Left ventricle myocardium inferior (tissue), 1 donor: ENCODE data around the gene SLC44A1. TPM values are rescaled to one million over a fixed set of nuclear protein-coding genes. Genes with fewer than 3 reads are reported as not detected.
A peak's percentile ranks its signal among the peaks of the same experiment; 100 is the strongest.

ENCODE experiments used
- DNase-seq: peaks from one replicate; pipeline ENCODE4 v3.0.0-alpha.2; 2020
- H3K27ac ChIP-seq: fragments of 200-600 bp; replicated peaks from 2 replicates; pipeline ENCODE4 v1.8.0; 2021
- H3K27me3 ChIP-seq: fragments of 200-600 bp; 2 replicates; pipeline ENCODE4 v1.8.0; 2021; ENCODE audit warnings: low read depth
- H3K36me3 ChIP-seq: fragments of 200-600 bp; 2 replicates; pipeline ENCODE4 v1.8.0; 2021
- H3K4me1 ChIP-seq: fragments of 200-600 bp; 2 replicates; pipeline ENCODE4 v1.8.0; 2021
- H3K4me3 ChIP-seq: fragments of 200-600 bp; 2 replicates; pipeline ENCODE4 v1.8.0; 2021; ENCODE audit warnings: mild to moderate bottlenecking, moderate library complexity
- H3K9me3 ChIP-seq: fragments of 200-600 bp; replicated peaks from 2 replicates; pipeline ENCODE4 v1.8.0; 2021
- intact Hi-C: fragments of 100-400 bp; cut with micrococcal nuclease; formaldehyde crosslinking; loops from one replicate; pipeline ENCODE4 v1.11.0; 2022
- total RNA-seq: library from RNA; stranded (reverse); fragmentation: NEBNext Ultra II Directional; extraction: Animal tissue kit (Norgen Biotek cat#: 25700); gene quantifications from one replicate; pipeline ENCODE4 v1.2.1, GENCODE V29; 2021
- TF ChIP-seq, protein P1 (sequence below): fragments of 200-600 bp; IDR thresholded peaks from 2 replicates; pipeline ENCODE4 v1.8.0; 2021; ENCODE audit warnings: antibody characterized with exemption, mild to moderate bottlenecking, borderline replicate concordance
- donor health status: DM: no; HTN: yes; CAD: no; lungs with severe emphysema.

SLC44A1 gene
- total RNA-seq, 1 donor from 2014 or later, result 27.0 TPM

GRCh38 chr9:105233873-105234272 lies 10.6 kb upstream of the SLC44A1 start:
- H3K27me3 ChIP-seq, result no peaks in the 10 kb centered on the region
- DNase-seq, result no peak
- no peaks in the 10 kb centered on the region for H3K36me3 ChIP-seq
- TF ChIP-seq, protein P1, sequence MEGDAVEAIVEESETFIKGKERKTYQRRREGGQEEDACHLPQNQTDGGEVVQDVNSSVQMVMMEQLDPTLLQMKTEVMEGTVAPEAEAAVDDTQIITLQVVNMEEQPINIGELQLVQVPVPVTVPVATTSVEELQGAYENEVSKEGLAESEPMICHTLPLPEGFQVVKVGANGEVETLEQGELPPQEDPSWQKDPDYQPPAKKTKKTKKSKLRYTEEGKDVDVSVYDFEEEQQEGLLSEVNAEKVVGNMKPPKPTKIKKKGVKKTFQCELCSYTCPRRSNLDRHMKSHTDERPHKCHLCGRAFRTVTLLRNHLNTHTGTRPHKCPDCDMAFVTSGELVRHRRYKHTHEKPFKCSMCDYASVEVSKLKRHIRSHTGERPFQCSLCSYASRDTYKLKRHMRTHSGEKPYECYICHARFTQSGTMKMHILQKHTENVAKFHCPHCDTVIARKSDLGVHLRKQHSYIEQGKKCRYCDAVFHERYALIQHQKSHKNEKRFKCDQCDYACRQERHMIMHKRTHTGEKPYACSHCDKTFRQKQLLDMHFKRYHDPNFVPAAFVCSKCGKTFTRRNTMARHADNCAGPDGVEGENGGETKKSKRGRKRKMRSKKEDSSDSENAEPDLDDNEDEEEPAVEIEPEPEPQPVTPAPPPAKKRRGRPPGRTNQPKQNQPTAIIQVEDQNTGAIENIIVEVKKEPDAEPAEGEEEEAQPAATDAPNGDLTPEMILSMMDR, result no peak
- no peak overlapping the region for H3K4me3 ChIP-seq
- no peaks in the 10 kb centered on the region for H3K4me1 ChIP-seq
- no peak overlapping the region for H3K27ac ChIP-seq
- intact Hi-C loops, result no loop called here
- H3K9me3 ChIP-seq, result no peaks in the 10 kb centered on the region

DNA sequence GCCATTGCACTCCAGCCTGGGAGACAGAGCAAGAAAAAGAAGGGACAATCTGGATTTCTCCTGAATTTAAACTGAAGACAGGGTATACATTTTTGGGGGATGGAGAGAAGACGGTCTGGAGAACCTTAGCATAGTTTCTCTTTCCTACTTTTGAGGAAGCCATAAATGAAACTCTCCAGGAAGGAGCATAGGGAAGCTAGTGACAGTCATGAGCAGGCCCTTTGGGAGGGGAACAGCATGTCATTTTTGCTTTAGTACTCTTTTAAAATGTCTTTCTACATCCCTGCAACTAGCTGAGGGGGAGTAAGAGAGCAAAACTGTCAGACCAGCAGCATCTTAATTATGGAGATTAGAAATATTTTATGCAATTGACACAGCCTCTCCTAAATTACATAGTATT lies 8.2 kb upstream of the SLC44A1 start:
- Histone ChIP-seq H3K4me3 (no peak overlapping the region), H3K36me3 (no peaks in the 10 kb centered on the region), H3K27me3 (no peaks in the 10 kb centered on the region), H3K27ac (no peak overlapping the region), H3K9me3 (no peaks in the 10 kb centered on the region), H3K4me1 (peaks cover 15% of the 10 kb centered on the region)
- intact Hi-C loops, result no loop called here
- no peak for DNase-seq
- TF ChIP-seq, protein P1, result no peak

GRCh38 chr9:105237246-105237645 lies 7.2 kb upstream of the SLC44A1 start:
- Histone ChIP-seq H3K27ac (no peak overlapping the region), H3K27me3 (no peaks in the 10 kb centered on the region), H3K36me3 (no peaks in the 10 kb centered on the region), H3K9me3 (no peaks in the 10 kb centered on the region), H3K4me3 (no peak overlapping the region), H3K4me1 (peaks cover 25% of the 10 kb centered on the region)
- no peak for DNase-seq
- TF ChIP-seq, protein P1, result no peak
- intact Hi-C loops, result no loop called here

DNA sequence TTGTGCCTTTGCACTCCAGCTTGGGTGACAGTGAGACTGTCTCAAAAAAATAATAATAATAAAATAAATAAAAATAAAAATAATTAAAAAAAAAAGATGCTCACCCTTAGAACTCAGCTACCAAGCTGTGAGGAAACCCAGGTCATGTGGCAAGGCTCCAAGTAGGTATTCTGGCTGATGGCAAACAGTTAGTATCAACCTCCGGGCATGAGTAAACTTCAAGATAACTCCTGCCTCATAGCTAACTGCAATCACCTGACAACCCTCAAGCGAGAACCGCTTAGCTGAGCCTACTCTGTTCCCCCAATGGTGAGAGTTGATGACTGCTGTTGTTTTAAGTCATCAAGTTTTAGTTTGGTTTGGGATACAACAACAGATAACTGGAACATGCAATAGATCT lies 6.1 kb upstream of the SLC44A1 start:
- no peak overlapping the region for H3K4me3 ChIP-seq
- no peak overlapping the region for H3K27ac ChIP-seq
- no peaks in the 10 kb centered on the region for H3K36me3 ChIP-seq
- intact Hi-C loops, result no loop called here
- peaks cover 34% of the 10 kb centered on the region for H3K4me1 ChIP-seq
- peaks cover 5% of the 10 kb centered on the region for H3K9me3 ChIP-seq
- DNase-seq, result no peak
- no peaks in the 10 kb centered on the region for H3K27me3 ChIP-seq
- TF ChIP-seq, protein P1, result no peak

DNA sequence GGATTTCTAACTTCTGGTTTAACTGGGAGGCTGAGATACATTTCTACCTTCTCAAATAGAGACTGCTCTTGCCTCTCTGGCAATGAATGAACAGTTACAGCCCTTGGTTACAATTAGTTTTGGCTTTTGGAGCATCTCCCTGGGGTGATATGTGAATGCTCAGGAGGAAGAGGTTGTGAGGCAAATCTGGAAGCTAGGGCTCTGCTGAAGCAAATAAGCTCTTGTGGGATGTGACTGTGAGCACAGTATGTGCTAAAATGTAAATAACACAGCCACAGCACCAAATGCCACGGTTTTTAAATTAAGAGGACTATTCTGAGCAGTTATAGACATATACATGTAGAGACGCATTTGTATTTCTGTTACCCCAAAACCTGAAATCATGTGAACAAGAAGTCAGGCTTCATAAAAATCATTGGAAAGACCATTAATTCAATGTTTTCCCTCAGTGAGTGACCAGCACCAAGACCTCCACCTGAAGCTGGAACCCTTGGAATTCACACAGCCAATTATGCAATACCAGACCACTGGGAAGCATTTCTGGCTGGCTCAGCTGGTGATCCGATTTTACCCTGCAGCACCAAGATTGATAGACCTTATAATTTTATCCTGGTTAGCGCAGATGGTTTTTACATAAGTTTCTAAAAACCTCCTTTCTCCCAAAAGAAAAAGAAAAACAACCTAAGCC lies 3.0 kb upstream of the SLC44A1 start:
- DNase-seq, result no peak
- peak overlapping the region; percentile 90 for H3K27ac ChIP-seq
- H3K4me1 ChIP-seq, result peaks cover 60% of the 10 kb centered on the region
- intact Hi-C loops, result no loop called here
- no peaks in the 10 kb centered on the region for H3K27me3 ChIP-seq
- H3K9me3 ChIP-seq, result peaks cover 11% of the 10 kb centered on the region
- H3K4me3 ChIP-seq, result no peak overlapping the region
- TF ChIP-seq, protein P1, result no peak
- H3K36me3 ChIP-seq, result no peaks in the 10 kb centered on the region
